ENCODE results near the gene CDC25B.

The CDC25B gene

DNA sequence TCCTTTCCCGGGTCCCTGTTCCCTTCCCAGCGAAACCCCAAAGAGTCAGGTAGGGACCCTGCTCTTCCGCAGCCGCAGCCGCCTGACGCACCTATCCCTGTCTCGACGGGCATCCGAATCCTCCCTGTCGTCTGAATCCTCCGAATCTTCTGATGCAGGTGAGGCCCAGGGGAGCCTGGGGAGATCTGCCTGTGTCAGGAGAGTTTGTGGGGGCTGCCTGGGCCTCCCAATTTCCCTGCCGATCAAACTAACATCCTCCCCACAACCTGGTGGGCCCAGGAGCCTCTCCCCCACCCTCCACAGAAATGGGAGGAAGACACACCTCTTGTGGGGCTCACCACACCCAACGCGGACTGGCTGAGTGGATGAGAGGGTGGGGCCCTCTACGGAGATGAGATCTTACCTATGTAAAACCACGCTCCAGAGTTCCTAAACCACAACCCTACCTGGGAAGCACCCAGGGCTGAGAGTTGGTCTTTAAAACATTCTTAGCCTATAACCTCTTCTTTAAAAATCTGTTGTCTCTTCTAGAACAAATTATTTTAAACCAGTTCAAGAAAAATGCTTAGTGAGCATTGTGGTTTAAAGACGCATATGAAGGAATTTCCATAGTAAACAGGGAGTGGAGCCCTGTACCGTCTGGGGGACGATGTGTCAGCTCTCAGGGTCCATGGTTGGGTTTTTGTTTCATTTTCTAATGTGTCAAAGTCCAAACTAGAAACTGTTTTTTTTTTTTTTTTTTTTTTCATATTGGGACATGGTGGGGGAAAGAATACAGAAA lies 1.7 kb downstream of the CDC25B start:
- DNase-seq (ENCODE audit: low spot score), result peak; percentile 73
- TF ChIP-seq CTCF (IDR thresholded peaks at IDR 0.05; ENCODE audit: extremely low read depth, missing control alignments), result no peak

- no peak for DNase-seq (ENCODE audit: low spot score)
- no peak for TF ChIP-seq CTCF (IDR thresholded peaks at IDR 0.05; ENCODE audit: extremely low read depth, missing control alignments)
These were observed 2.3 kb downstream of the CDC25B start for GRCh38 chr20:3798373-3798768.

DNA sequence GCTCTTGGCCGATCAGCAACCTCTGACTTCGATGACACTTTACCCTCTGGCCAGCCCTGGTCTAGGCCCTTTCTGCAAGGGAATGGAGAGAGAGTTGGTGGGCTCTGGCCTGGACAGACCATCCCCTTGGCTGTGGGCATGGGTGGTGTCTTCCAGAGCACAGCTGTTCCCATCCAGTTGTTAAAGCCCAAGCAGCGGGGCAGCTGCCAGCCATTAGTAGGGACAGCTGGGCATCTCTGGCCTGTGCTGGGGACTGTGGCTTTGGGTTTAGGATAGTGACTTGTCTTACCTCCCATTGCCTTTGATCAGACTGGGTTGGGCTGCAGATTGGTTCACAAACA lies 2.8 kb downstream of the CDC25B start:
- TF ChIP-seq CTCF (IDR thresholded peaks at IDR 0.05; ENCODE audit: extremely low read depth, missing control alignments), result no peak
- DNase-seq (ENCODE audit: low spot score), result no peak

GRCh38 chr20:3800256-3800877 lies 4.3 kb downstream of the CDC25B start:
- TF ChIP-seq CTCF (IDR thresholded peaks at IDR 0.05; ENCODE audit: extremely low read depth, missing control alignments), result no peak
- DNase-seq (ENCODE audit: low spot score), result no peak

DNA sequence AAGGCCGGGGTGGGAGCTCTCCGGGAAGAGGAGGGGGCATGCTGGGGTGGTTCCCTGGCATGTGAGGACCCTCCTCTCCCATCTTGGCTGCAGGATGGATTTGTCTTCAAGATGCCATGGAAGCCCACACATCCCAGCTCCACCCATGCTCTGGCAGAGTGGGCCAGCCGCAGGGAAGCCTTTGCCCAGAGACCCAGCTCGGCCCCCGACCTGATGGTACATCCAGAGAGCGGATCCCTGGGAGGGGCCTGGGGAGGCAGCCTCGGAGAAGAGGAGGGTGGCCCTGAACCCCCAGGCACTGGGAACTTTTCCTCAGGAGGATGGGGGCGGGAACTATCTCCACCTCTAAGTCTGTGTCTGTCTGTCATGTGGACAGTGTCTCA lies 4.8 kb downstream of the CDC25B start:
- no peak for DNase-seq (ENCODE audit: low spot score)
- no peak for TF ChIP-seq CTCF (IDR thresholded peaks at IDR 0.05; ENCODE audit: extremely low read depth, missing control alignments)

DNA sequence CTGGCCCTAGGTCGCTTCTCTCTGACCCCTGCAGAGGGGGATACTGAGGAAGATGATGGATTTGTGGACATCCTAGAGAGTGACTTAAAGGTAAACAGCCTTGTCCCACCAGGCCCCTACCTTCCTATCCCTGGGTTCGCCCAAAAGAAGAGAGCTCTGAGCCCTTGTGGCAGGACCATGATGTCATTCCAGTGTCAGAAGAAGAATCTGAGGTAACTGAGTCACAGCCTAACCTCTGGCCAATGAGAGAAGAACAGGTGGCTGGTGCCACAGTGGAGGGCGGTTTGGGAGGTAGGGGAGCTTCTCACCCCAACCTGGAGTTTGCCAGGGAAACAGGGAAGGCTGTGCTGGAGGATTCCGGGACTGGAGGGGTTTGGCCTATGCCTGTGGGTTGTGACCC lies 5.2 kb downstream of the CDC25B start:
- no peak for DNase-seq (ENCODE audit: low spot score)

More for the DNA sequence above, 5.2 kb downstream of the CDC25B start:
- no peak for TF ChIP-seq CTCF (IDR thresholded peaks at IDR 0.05; ENCODE audit: extremely low read depth, missing control alignments)
